ENCODE data around the gene TMEM63A. TPM values are rescaled to one million over a fixed set of nuclear protein-coding genes. Genes with fewer than 3 reads are reported as not detected.
A peak's percentile ranks its signal among the peaks of the same experiment; 100 is the strongest.

Gene TMEM63A
- total and polyA plus RNA-seq, 2 of the 13 experiments (the other 11 are each of a cell fraction or from before 2014, with no cell fraction given): 23.9 to 53.3 TPM

DNA sequence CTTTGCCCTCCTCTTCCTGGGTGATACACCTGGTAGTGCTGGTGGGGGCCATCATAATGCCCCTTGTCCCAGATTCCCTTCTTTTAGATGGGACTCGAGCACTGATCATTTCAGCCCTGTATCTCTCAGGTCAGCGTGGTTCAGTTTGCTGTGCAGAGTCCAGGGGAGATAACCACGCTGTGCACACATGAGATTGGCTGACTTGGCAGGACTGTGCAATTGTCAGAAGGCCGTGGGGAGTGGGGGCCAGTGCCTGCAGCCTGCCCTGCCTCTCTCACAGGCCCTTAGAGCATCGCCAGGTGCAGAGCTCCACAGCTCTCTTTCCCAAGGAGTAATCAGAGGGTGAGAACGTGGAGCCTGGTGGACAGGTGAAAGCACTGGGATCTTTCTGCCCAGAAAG is 57.1 kb downstream of the TMEM63A start (continued):
- TF ChIP-seq ARNTL (CRISPR knock-in tag; IDR thresholded peaks at IDR 0.05) (peak; percentile 59), ZNF24 (IDR thresholded peaks at IDR 0.05) (no peak), CREM (IDR thresholded peaks at IDR 0.05) (no peak), CREM (CRISPR knock-in tag; IDR thresholded peaks at IDR 0.05) (no peak), RBM22 (optimal IDR thresholded peaks at IDR 0.05; ENCODE audit: low read length) (no peak), MBNL3 (CRISPR knock-in tag; conservative IDR thresholded peaks at IDR 0.05) (no peak), POLR2AphosphoS2 (IDR thresholded peaks at IDR 0.05; ENCODE audit: low read depth, low read length) (no peak), ZNF10 (CRISPR knock-in tag; IDR thresholded peaks at IDR 0.05; ENCODE audit: borderline replicate concordance, low read depth) (no peak), NCOA2 (CRISPR knock-in tag; IDR thresholded peaks at IDR 0.05) (peak; percentile 69; the same call in 1 of the 2 replicates), TCF7L2 (IDR thresholded peaks at IDR 0.05; ENCODE audit: low read depth, low read length) (no peak), ZNF777 (CRISPR knock-in tag; IDR thresholded peaks at IDR 0.05) (no peak), SRSF1 (optimal IDR thresholded peaks at IDR 0.05; ENCODE audit: low read depth, low read length) (no peak), GATA4 (IDR thresholded peaks at IDR 0.05; ENCODE audit: borderline replicate concordance, low read depth) (peak; percentile 34; the same call in 1 of the 2 replicates), NFKB2 (CRISPR knock-in tag; IDR thresholded peaks at IDR 0.05; ENCODE audit: borderline replicate concordance) (peak; percentile 52; the same call in 1 of the 2 replicates), RXRB (CRISPR knock-in tag; IDR thresholded peaks at IDR 0.05; ENCODE audit: borderline replicate concordance) (peak; percentile 78; the same call in 1 of the 2 replicates), ETV5 (CRISPR knock-in tag; IDR thresholded peaks at IDR 0.05; ENCODE audit: borderline replicate concordance) (peak; percentile 45; the same call in 1 of the 2 replicates), SALL1 (CRISPR knock-in tag; IDR thresholded peaks at IDR 0.05) (peak; percentile 87), ZNF430 (CRISPR knock-in tag; IDR thresholded peaks at IDR 0.05) (no peak), MIXL1 (CRISPR knock-in tag; IDR thresholded peaks at IDR 0.05) (peak; percentile 69), ZNF841 (CRISPR knock-in tag; IDR thresholded peaks at IDR 0.05; ENCODE audit: borderline replicate concordance) (no peak), ZNF619 (CRISPR knock-in tag; IDR thresholded peaks at IDR 0.05) (no peak), ZNF773 (CRISPR knock-in tag; IDR thresholded peaks at IDR 0.05; ENCODE audit: borderline replicate concordance) (no peak), ZNF207 (IDR thresholded peaks at IDR 0.05; ENCODE audit: borderline replicate concordance) (no peak)
- TF ChIP-seq, protein P1, sequence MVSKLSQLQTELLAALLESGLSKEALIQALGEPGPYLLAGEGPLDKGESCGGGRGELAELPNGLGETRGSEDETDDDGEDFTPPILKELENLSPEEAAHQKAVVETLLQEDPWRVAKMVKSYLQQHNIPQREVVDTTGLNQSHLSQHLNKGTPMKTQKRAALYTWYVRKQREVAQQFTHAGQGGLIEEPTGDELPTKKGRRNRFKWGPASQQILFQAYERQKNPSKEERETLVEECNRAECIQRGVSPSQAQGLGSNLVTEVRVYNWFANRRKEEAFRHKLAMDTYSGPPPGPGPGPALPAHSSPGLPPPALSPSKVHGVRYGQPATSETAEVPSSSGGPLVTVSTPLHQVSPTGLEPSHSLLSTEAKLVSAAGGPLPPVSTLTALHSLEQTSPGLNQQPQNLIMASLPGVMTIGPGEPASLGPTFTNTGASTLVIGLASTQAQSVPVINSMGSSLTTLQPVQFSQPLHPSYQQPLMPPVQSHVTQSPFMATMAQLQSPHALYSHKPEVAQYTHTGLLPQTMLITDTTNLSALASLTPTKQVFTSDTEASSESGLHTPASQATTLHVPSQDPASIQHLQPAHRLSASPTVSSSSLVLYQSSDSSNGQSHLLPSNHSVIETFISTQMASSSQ (IDR thresholded peaks at IDR 0.05; ENCODE audit: low read depth): no peak
- TF ChIP-seq, protein P1 (CRISPR knock-in tag; IDR thresholded peaks at IDR 0.05; ENCODE audit: borderline replicate concordance): no peak; the same call in 1 of the 2 replicates
- TF ChIP-seq, protein P2, sequence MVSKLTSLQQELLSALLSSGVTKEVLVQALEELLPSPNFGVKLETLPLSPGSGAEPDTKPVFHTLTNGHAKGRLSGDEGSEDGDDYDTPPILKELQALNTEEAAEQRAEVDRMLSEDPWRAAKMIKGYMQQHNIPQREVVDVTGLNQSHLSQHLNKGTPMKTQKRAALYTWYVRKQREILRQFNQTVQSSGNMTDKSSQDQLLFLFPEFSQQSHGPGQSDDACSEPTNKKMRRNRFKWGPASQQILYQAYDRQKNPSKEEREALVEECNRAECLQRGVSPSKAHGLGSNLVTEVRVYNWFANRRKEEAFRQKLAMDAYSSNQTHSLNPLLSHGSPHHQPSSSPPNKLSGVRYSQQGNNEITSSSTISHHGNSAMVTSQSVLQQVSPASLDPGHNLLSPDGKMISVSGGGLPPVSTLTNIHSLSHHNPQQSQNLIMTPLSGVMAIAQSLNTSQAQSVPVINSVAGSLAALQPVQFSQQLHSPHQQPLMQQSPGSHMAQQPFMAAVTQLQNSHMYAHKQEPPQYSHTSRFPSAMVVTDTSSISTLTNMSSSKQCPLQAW (CRISPR knock-in tag; IDR thresholded peaks at IDR 0.05): peak; percentile 69
- TF ChIP-seq, protein P3, sequence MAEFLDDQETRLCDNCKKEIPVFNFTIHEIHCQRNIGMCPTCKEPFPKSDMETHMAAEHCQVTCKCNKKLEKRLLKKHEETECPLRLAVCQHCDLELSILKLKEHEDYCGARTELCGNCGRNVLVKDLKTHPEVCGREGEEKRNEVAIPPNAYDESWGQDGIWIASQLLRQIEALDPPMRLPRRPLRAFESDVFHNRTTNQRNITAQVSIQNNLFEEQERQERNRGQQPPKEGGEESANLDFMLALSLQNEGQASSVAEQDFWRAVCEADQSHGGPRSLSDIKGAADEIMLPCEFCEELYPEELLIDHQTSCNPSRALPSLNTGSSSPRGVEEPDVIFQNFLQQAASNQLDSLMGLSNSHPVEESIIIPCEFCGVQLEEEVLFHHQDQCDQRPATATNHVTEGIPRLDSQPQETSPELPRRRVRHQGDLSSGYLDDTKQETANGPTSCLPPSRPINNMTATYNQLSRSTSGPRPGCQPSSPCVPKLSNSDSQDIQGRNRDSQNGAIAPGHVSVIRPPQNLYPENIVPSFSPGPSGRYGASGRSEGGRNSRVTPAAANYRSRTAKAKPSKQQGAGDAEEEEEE (CRISPR knock-in tag; IDR thresholded peaks at IDR 0.05; ENCODE audit: borderline replicate concordance): no peak

All from HepG2 (cell line).